GM19452 (cell line): Measurements from ENCODE around the gene PLEKHM3.
"Not testable (repeated sequence)": the region's sequence is repeated elsewhere in the genome, so short reads cannot be mapped to it uniquely, and the experiment has no call there.

Source experiments
- ATAC-seq: cut with Tn5 transposase; IDR thresholded peaks from one replicate; pipeline ENCODE4 v1.9.1; 2021; ENCODE audit not compliant: unreplicated experiment

Gene PLEKHM3

DNA sequence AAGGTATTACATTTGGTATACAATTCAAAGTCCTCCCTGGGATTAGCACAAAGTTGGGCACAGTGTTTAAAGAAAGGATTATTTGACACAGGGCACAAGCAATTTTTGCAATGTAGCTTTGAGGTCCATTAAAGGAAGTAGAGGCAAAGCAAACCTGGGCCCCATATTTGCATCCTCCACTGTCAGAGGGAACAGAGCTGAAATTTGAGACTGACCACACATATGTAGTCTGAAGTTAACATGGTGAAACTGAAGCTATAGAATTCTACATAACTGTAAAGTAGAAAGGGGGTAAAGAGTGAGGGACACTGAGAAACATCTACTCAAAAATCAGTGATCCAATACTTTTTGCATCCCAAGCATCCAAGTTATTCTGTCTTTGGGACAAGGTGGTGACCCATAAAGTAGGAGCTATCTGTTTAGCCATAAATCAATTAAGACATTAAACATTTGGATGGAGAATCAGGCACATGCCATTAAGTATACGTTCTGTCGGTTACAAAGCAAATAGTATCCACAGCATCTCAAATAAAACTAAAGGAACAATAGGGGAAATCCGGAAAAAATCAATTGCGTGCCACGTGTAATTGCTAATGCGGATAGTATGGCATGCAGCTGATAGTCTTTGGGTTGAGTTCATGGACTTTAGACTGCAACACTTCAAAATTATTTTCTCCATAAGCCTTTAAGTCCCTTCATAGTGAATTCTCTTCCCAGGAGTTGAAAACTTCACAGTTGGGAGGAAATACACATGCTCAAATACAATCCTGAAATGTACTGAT lies 72.6 kb downstream of the PLEKHM3 start:
- no peak for ATAC-seq

DNA sequence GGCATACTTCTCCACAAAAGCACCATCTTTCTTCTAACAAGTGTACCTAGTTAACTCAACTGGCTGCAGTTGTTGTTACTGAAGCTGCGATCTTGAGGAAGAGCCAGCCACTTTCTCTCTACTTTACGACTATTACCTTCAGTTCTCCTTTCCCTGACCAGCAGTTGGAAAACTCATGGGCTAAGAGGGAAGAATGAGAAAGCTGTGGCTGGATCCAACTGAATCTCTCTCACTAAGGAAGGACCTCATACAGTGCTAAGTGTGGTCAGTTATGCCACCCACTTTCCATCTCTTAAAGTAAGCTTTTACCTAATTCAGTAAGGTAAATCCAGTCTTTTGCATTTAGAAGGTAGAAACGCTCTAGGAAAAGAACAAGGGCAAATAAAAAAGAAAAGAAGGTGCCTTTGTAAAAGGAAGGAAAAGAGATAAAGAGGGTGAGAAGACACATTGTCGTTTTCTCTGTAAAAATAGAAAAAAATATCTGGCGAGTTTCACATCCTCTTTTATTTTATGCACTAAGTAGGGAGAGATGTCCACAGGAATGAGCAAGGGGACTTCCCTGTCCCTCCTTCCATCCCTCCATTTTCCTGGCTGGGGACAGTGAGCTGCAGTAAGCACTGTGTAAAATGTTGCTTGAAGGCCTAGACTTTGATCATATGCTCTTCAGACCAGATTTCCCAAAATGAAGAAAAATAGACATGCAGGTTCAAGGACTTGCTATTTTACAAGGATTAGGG lies 73.4 kb downstream of the PLEKHM3 start:
- ATAC-seq: no peak

DNA sequence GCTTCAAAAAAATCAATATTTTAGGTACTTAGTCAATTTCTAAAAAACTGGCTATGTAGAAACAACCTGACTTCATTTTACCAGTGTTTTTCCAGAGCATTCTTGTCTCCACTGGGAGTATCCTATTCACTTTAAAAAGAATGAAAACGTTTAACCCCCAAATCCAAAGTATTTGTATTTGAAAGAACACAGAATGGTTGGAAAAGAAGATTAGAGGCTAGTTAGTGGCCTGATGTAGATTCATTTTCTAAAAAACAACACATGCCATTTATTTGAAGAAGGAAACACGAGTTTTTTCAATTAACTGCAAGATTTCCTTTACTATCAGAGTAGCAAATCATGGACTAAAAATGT lies 74.6 kb downstream of the PLEKHM3 start:
- ATAC-seq: no peak

DNA sequence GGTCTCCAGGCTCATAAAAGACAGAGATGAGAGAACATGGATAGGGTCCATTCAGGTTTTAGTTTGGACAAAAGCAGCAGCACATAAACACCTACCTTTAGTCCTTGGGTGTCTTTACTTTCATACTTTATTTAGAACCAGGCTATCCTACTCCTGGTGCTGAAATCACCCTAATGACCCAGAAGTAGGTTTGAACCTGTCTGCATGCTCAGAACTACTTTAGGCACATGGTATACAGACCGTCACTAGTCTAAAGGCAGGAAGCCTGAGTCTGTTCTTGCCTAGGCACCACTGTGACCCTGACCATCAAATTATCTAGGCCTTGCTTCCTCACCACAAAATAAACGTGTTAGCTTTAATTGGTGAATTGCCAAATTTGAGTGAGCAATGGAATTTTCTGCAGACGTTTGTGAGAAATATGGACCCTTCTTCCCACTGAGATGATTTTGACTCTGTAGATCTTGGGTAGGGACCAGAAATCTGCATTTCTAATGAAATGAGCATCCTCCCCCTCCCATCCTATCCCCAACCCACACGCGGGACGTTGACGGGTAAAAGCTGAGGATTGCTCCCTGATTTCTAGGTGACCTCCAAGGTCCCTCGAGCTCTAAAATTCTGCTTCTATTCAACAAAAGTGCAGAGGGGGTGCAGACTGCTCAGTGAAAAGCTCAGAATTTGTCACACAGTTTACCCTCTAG lies 75.1 kb downstream of the PLEKHM3 start:
- no peak for ATAC-seq

DNA sequence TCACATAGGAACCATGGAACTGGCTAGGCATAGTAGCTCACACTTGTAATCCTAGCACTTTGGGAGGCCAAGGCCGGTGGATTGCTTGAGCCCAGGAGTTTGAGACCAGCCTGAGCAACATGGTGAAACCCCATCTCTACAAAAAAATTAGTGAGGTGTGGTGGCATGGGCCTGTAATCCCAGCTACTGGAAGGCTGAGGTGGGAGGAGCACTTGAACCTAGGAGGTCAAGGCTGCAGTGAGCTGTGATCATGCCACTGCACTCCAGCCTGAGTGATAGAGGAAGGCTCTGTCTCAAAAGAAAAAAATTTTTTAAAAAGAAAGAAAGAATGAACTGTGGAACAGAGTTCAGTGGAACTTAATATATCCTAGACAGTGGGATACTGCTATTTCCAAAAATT lies 76.1 kb downstream of the PLEKHM3 start:
- not testable (repeated sequence) for ATAC-seq

DNA sequence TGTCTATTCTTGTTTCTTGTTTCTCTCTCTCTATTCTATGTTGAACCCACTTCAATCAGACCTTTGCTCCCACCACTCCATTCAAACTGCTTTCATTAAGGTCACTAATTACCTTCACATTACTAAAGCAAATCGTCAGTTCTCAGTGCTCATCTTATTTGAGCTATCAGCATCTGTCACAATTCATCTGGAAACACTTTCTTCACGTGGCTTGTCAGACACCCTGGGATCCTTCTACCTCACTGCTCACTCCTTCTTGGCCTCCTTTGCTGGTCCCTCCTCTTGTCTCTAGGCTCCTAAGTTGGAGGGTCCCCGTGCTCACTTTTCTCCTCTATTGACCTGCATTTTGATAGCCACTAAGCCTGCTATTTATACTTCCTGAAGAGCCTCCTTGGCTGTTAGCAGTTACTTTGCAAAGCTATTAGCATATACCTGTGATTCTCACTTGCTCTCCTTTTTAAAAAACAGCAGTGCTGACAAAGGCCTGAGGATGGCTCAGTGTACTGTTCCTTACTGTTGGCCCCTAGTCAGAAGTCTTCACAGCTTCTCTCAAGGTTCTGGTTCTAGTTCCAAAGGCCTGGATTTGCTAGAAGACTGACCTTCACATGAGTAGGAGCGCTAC lies 80.2 kb downstream of the PLEKHM3 start:
- ATAC-seq: no peak

DNA sequence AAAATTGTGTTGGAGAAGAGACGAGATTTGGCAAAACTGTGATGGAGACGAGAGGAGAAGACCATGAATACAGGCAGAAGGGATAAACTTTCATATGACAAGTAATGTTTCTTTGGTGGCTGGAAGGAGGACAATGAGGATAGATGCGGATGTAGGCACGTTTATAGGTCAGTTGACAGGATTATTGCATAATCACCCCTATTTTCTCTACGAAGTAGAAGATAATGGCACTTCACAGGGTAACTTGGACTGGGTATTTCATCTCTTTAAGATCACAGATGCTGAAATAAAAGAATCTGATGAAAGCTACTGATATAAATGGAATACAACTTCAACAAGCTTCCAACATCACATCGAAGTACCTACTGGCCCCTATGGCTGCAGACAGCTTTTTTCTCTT lies 81.0 kb downstream of the PLEKHM3 start:
- ATAC-seq: no peak

DNA sequence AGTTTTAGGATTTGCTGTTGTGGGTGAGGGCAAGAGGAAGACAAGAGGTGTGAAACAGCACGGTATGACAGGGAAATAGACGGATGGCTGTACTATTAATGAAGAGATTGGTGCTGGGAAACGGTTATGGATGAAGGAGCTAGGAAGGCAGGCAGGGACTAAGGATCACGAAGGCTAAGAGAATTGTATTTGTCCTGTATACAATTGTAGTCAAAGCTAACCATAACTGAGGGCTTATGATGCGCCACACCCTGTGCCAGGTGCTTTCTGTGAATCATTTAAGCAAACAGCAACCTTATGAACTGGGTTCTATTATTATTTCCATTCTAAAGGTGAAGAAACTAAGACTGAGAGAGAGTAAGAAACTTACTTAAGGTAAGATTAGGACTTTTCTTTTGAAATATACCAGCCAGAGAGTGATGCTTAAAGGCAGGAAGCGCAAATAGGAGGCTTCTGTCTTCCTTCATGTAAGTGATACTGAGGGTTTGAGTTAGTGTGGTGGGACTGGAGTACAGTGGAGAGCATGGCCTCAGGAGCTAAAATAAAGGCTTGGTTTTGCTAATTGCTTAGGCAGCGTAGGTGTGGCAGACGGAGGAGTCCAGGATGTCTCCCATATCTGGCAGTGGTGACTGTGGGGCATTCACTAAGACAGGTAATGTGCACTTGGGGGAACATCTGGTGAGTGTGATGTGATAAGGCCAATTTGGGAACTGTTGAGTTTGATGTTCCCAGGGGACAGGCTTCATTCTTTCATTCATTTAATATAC lies 85.8 kb downstream of the PLEKHM3 start:
- no peak for ATAC-seq

DNA sequence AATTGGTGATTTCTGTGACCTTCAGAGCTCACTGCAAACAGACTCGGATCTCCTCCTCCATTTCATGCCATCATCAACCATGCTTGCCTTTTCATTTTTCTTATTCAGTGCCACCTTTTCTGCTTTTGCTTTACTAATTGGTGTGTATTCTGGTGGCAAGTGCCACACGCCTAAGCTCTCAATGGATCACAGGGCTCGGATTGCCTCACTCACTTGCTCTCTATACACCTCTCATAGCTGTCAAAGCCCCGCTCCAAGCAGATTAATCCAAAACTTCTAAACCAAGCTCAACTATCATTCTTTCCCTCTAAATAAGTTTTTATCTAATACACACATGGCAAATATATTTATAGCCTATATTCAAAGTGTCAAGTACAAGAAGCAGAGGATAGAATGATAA lies 86.4 kb downstream of the PLEKHM3 start:
- ATAC-seq: no peak

DNA sequence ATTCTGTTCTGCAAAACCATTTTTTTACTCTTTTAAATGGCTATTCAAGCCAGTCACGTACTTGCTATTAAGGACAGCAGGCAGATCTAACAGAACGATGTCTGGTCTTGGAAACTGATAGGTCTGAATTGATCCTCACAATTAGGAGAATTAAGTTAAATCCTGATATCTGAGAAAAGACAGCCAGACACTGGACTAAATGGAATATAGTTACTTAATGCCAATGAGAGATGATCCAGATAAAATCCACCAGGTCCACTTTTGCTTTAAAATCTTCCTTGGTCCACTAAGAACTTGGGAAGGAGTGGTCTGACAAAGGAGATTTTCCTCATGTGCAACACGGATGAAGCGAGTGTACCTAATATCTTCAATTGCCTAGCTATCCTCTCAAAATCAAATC lies 86.9 kb downstream of the PLEKHM3 start:
- ATAC-seq: no peak

DNA sequence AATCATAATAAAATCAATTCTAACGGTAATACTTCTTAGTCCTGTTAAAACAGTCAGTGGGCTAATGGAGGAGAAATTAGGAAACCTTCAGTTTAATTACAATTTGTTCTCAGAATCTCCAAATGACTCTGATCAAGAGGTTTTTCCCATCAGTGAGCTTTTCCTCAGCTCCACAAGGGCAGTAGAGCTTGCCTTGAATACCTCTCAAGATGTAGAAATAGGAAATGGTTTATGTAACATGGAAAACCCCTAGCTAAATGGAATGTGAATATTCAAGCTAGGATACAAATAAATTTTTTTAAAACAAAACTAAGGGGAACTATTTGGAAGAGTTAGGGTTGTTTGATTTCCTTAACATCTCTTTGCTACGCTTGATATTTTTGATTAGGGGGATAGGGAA lies 87.5 kb downstream of the PLEKHM3 start:
- no peak for ATAC-seq

DNA sequence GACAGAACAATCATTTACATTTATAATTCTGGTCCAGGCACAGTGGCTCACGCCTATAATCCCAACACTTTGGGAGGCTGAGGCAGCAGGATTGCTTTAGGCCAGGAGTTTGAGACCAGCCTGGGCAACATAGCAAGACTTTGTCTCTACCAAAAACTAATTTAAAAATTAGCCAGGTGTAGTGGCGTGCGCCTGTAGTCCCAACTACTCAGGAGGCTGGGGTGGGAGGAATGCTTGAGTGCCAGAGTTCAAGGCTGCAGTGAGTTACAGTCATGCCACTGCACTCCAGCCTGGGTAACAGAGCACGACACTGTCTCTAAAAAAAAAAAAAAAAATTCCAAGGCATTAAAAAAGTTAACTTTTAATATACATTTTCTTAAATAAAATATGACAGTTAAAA lies 88.1 kb downstream of the PLEKHM3 start:
- ATAC-seq: no peak

DNA sequence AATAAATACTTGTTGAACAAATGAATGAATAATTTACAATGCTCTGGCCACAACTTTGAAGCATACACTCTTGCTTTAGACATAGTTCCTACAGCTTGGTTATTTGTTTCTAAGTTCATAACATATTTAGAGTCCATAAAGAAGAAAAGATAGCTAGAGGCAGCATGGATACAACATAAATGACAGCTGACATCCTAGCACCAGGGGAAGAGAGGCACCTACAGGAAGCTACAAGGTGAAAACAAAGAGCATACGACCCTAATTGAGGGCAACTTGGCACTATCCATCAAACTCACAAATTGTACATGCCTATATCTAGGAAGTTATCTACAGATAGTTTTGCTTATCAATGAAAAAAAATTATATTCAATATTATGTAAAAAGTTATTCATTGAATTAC lies 88.9 kb downstream of the PLEKHM3 start:
- ATAC-seq: no peak

DNA sequence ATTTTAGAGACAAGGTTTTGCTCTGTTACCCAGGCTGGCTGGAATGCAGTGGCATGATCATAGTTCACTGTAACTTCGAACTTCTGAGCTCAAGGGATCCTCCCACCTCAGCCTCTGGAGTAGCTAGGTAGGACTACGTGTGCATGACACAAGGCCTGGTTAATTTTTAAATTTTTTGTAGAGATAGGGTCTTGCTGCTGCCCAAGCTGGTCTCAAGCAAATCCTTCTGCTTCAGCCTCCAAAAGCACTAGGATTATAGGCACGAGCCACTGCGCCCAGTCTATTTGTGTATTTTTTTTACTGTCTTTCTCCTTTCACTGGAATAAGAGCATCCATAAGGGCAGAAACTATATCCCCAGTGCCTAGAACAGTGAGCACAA lies 89.3 kb downstream of the PLEKHM3 start:
- ATAC-seq: no peak

DNA sequence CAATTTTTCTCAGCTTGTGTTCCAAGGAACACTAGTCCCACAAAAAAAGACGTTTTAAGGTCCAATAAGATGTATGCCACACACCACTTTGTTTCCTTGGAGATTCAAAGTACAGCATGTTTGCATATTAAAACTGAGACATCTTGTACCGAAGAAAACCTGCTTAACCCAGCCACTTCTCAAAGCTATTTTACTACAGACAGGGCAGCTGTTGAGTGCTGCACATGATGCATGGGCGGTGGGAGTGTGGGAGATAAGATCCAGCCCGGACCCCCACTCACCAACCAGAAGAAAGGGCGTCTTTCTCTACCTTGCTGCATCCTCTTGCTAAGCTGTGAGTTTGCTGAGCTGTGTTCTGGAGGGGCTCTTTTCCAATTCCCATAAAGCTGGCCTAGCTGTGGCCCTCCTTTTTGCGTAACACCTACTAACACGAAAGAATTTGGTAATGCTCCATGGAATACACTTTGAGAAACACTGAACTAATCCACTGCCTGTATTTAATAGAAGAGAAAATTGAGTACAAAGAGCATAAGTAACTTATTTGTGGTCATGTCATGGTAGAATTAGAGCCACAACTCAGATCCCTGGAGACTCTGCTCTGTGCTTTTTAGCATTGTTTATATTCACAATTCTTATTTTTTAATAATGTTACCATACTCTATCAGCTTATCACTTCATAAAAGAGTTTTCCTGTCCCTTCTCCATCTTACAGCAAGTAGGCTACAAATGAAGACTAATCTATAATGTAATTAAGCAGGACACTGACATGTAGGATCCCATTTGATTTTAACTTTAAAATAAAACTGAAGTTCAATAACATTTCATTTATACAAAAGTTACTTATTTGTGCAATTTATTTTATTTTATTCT lies 90.0 kb downstream of the PLEKHM3 start:
- ATAC-seq: no peak

DNA sequence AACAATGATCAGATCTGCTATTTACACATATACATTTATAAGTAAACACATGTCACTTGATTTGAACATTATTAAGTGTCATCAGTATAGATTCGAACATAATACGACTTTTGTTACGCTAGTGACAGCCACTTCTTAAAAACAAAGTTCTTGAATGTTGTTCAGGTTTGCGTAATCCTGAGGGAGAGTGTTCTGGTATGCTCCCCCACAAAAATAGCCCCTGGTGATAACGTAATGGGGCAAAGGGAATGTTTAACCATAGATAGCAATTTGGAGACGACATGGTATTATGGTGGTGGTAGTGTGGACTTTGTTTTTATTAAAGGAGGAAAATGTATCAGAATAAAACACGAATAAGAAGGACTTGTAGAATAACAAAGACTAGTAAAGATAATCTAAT lies 90.6 kb downstream of the PLEKHM3 start:
- no peak for ATAC-seq

DNA sequence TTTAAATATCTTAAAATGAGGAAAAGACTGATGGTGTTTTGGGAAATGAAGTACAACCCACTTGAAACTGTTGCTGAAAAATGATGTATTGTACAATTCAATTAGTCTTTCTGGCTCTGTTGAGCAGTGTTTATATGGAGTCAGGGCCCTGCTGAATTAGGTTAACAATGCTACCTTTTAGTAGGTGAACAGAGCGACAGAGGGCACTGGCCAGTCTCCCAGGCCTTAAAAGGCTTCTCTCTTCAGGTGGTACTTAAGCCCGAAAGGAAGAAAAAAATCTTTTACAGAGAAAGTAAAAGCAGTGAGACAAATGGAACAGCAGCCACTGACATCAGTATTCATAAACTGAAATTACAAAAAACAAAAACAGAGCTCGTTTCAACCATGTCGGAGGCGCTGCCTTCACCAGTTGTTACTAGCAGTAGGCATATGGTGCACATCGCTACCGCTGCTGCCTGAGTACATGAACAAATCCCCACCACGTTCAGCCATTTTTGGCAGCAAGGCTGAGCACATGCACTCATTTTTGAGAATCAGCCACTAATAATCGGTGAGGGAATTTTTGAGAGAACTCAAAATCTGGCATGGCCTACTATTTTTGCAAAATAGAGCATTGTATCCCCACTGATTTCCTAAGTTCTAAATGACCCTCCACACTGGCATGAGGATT lies 91.8 kb downstream of the PLEKHM3 start:
- no peak for ATAC-seq

DNA sequence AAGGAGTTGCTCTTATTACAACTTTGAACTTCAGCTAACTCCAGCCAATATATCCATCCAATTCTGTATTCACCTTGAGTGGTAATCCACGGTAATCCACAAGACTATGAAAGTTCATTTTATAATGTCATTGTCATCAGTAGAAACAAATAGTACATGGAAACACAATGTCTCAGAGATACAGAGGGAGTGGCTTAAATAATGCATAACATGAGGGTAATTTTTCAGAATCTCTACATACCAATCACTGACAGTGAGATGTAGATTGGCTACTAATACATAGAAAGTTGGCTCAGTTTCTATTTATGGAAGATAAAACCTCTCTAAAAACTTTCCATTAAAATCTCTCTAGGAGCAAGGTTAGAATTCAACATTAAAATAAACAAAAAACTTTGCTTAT lies 93.2 kb downstream of the PLEKHM3 start:
- ATAC-seq: no peak

DNA sequence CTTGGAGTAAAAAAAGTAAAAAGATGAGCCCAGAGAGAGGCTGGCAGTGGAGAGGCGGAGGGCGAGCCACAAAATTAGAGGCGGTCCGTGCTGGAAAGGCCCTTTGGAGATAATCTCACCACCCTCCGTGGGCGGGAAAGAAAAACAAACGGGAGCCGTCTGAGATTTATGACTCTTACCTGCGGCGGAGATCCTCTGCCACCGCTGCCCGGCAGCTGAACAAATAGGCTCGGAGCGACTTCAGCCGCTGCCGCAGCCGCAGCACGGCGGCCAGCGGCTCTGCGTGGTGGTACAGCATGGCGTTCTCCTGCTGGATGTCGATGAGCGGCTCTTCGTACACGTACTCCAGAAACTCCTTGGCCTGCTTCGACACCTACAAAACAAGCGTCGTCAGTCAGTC lies 94.6 kb downstream of the PLEKHM3 start:
- no peak for ATAC-seq
